Choroid plexus epithelial cell (primary cell): ENCODE measurements around the gene LOX.

Source experiments
- DNase-seq: peaks from one replicate; pipeline ENCODE4 v3.0.0-alpha.2; 2010; ENCODE audit warnings: low read depth
- H3K4me3 ChIP-seq: 2 replicates; pipeline ENCODE4 v1.5.1; 2011; ENCODE audit warnings: low read depth, mild to moderate bottlenecking, control low read depth, low read length, moderate library complexity
- CTCF ChIP-seq: conservative IDR thresholded peaks from 2 replicates; pipeline ENCODE4 v1.5.1; 2011; ENCODE audit warnings: low read depth, mild to moderate bottlenecking, control low read depth, inconsistent platforms, low read length, moderate library complexity

Gene LOX

GRCh38 chr5:122015471-122015870, 62.6 kb downstream of the LOX start:
- no peak overlapping the region for H3K4me3 ChIP-seq
- no peak for TF ChIP-seq CTCF
- no peak for DNase-seq

GRCh38 chr5:122014236-122014935, 63.7 kb downstream of the LOX start:
- DNase-seq: no peak
- no peak overlapping the region for H3K4me3 ChIP-seq
- TF ChIP-seq CTCF: no peak
